ENCODE data around the gene NCF2.
A peak's percentile ranks its signal among the peaks of the same experiment; 100 is the strongest.

NCF2 gene

GRCh38 chr1:183584147-183584546, 6.1 kb downstream of the NCF2 start:
- no peak for DNase-seq (ENCODE audit: low spot score)

- DNase-seq (ENCODE audit: low spot score): no peak
These were observed 6.8 kb downstream of the NCF2 start for GRCh38 chr1:183583466-183583865.

- no peak for DNase-seq (ENCODE audit: low spot score)
These were observed 8.1 kb downstream of the NCF2 start for GRCh38 chr1:183582021-183582713.

- peak; percentile 65 for DNase-seq (ENCODE audit: low spot score)
These were observed 10.0 kb downstream of the NCF2 start for GRCh38 chr1:183580281-183580682.

- no peak for DNase-seq (ENCODE audit: low spot score)
These were observed 11.4 kb downstream of the NCF2 start for GRCh38 chr1:183578856-183579255.

- no peak for DNase-seq (ENCODE audit: low spot score)
These were observed 12.3 kb downstream of the NCF2 start for GRCh38 chr1:183577897-183578465.

- DNase-seq (ENCODE audit: low spot score): no peak
These were observed 13.7 kb downstream of the NCF2 start for GRCh38 chr1:183576537-183576936.

- no peak for DNase-seq (ENCODE audit: low spot score)
These were observed 14.7 kb downstream of the NCF2 start for GRCh38 chr1:183575606-183576005.

GRCh38 chr1:183572721-183573120, 17.5 kb downstream of the NCF2 start:
- DNase-seq (ENCODE audit: low spot score): no peak

- no peak for DNase-seq (ENCODE audit: low spot score)
These were observed 18.5 kb downstream of the NCF2 start for GRCh38 chr1:183571678-183572268.

GRCh38 chr1:183570451-183570850, 19.8 kb downstream of the NCF2 start:
- DNase-seq (ENCODE audit: low spot score): no peak

GRCh38 chr1:183569801-183570200, 20.5 kb downstream of the NCF2 start:
- no peak for DNase-seq (ENCODE audit: low spot score)

GRCh38 chr1:183569141-183569540, 21.1 kb downstream of the NCF2 start:
- peak; percentile 33 for DNase-seq (ENCODE audit: low spot score)

- DNase-seq (ENCODE audit: low spot score): no peak
These were observed 21.9 kb downstream of the NCF2 start for GRCh38 chr1:183568176-183569021.

GRCh38 chr1:183567584-183567983, 22.7 kb downstream of the NCF2 start:
- peak; percentile 36 for DNase-seq (ENCODE audit: low spot score)

- DNase-seq (ENCODE audit: low spot score): peak; percentile 56
These were observed 24.2 kb downstream of the NCF2 start for GRCh38 chr1:183566026-183566425.

- no peak for DNase-seq (ENCODE audit: low spot score)
These were observed 25.0 kb downstream of the NCF2 start for GRCh38 chr1:183565261-183565660.

GRCh38 chr1:183562701-183563100, 27.6 kb downstream of the NCF2 start:
- no peak for DNase-seq (ENCODE audit: low spot score)

GRCh38 chr1:183559061-183559460, 31.2 kb downstream of the NCF2 start:
- no peak for DNase-seq (ENCODE audit: low spot score)

GRCh38 chr1:183554577-183554976, 35.7 kb downstream of the NCF2 start:
- DNase-seq (ENCODE audit: low spot score): no peak

GRCh38 chr1:183553764-183554163, 36.5 kb downstream of the NCF2 start:
- DNase-seq (ENCODE audit: low spot score): no peak

GRCh38 chr1:183553331-183553730, 36.9 kb downstream of the NCF2 start:
- DNase-seq (ENCODE audit: low spot score): no peak

- DNase-seq (ENCODE audit: low spot score): no peak
These were observed 37.4 kb downstream of the NCF2 start for GRCh38 chr1:183552891-183553290.
